Astrocyte of the cerebellum (primary cell): Measurements from ENCODE around the gene IL23R.

Experiments used
- DNase-seq: peaks from one replicate; pipeline ENCODE4 v3.0.0-alpha.2; 2011; ENCODE audit warnings: low read depth
- H3K4me3 ChIP-seq: 2 replicates; pipeline ENCODE4 v1.5.1; 2011; ENCODE audit warnings: mild to moderate bottlenecking, low read depth, low read length, moderate library complexity
- in situ Hi-C: cut with HindIII; loops from 2 replicates; pipeline ENCODE4 v1.10.0; 2017; ENCODE audit warnings: low sequenced_read_pairs
- TF ChIP-seq, protein P1 (sequence below): IDR thresholded peaks from 2 replicates; pipeline ENCODE4 v1.5.1; 2012; ENCODE audit warnings: low read length, low read depth, moderate library complexity, mild to moderate bottlenecking; ENCODE audit errors: missing control alignments

Gene IL23R

DNA sequence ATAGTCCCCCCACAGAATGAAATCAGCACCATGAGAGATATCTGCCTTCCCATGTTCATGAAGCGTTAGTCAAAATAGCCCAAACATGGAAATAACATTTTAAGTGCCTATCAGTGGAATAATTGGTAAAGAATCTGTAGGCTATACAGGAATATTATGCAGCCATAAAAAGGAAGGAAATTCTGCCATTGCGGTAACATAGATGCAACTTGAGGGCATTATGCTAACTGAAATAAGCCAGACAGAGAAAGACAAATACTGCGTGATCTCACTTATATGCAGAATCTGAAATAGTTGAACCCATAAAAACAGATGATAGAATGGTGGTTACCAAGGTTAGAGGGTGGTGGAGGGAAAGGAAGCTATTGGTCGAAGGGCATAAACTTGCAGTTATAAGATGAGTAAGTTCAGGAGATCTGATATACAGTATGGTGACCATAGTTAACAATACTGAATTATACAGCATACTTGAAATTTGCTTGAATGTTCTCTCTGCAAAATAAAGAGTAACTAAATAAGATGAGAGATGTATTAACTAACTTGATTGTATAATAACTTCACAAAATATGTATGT is 699 bp upstream of the IL23R start:
- in situ Hi-C loops: no loop called here
- DNase-seq: no peak
- TF ChIP-seq, protein P1, sequence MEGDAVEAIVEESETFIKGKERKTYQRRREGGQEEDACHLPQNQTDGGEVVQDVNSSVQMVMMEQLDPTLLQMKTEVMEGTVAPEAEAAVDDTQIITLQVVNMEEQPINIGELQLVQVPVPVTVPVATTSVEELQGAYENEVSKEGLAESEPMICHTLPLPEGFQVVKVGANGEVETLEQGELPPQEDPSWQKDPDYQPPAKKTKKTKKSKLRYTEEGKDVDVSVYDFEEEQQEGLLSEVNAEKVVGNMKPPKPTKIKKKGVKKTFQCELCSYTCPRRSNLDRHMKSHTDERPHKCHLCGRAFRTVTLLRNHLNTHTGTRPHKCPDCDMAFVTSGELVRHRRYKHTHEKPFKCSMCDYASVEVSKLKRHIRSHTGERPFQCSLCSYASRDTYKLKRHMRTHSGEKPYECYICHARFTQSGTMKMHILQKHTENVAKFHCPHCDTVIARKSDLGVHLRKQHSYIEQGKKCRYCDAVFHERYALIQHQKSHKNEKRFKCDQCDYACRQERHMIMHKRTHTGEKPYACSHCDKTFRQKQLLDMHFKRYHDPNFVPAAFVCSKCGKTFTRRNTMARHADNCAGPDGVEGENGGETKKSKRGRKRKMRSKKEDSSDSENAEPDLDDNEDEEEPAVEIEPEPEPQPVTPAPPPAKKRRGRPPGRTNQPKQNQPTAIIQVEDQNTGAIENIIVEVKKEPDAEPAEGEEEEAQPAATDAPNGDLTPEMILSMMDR: no peak
- no peak overlapping the region for H3K4me3 ChIP-seq

DNA sequence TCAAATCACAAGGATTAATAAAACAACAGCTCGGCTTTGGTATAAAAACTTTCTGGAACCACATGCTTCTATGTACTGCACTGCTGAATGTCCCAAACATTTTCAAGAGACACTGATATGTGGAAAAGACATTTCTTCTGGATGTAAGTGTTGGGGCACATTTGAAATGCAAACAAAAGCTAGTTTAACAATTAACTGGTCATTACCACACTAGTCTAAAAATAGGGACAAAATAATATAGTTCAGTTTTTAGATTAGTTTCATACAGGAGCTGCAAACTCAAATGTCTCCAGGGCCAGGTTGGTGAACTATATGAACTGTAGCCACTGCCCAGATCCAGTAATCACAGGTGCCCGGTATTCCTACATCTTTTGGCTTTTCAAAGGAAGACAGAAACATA is 3.2 kb downstream of the IL23R start:
- in situ Hi-C loops: no loop called here
- TF ChIP-seq, protein P1: no peak
- no peak overlapping the region for H3K4me3 ChIP-seq
- DNase-seq: no peak

DNA sequence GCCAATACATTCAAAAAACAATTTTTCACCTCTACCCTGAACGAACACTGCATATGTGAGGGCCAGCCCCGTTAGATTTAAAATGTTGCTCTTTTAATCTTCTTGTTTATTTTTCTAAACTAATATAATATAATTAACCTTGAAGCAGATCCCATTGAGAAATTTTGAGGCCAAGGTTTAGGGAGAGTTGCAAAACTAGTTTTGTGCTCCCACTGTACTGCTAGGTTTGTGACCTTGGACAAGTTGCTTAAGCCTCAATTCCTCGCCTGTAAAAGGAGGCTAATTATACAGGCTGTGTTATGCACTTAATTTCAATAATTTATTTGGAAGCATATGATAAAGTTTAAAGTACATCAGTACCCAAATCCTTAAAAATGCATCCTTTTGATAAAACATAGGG is 3.7 kb downstream of the IL23R start:
- H3K4me3 ChIP-seq: no peak overlapping the region
- TF ChIP-seq, protein P1: no peak
- no peak for DNase-seq
- in situ Hi-C loops: no loop called here

DNA sequence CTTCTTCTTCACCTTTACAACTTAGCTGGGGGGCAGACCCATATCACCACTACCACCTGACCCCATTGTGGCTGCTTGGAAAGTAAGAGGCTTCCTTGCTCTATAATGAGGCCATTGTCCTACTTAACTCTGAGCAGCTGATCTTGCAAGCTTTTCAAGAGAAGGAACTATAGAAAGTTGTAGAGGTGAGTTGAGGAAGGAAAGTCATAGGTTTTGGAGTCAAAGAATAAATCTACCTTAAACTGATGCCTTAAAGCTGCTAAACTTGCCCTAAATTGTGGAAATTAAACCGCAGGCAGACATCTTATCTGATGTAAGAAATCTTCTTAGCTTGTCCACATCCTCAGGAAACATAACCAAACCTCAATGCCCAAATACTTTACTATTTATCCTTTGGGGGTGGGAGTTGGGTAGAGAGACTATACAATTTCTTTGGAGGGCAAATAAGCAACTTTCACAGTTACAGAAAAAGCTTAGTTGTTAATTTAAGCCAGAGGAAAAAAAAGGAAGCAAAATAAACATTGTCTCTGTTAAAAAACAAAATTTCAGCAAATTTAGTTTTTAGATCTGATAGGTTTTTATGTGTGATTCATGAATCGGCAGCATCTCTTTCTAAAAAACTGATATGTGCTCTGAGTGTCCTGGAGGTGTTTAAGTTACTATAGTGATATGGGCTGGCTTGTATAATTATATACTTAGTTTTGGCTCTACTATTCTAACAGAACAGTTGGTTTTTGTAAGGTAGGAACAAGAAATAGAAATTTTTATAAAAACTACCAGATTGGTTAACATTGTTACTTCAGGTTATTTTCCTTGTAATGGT is 4.7 kb downstream of the IL23R start:
- TF ChIP-seq, protein P1: no peak
- in situ Hi-C loops: no loop called here
- DNase-seq: no peak
- H3K4me3 ChIP-seq: no peak overlapping the region

DNA sequence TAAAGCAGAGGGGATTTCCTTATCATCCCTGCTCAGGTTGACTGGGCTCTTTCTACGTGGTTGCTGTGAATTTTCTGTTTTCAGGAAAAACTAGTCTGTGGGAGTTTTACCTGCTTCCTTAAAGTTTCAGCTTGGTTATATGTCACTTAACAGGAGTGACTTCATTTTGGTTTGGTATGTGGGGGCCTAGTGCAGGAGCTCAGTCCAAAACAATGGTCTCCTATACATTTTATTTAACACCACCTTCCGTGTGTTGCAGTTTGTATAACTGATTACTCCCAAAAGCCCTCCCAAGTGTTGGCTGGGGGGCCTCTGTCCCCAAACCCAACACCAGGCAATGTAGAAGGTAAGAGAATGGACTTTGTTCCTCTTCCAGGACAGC is 5.3 kb downstream of the IL23R start:
- TF ChIP-seq, protein P1: no peak
- no peak for DNase-seq
- H3K4me3 ChIP-seq: no peak overlapping the region
- in situ Hi-C loops: no loop called here

DNA sequence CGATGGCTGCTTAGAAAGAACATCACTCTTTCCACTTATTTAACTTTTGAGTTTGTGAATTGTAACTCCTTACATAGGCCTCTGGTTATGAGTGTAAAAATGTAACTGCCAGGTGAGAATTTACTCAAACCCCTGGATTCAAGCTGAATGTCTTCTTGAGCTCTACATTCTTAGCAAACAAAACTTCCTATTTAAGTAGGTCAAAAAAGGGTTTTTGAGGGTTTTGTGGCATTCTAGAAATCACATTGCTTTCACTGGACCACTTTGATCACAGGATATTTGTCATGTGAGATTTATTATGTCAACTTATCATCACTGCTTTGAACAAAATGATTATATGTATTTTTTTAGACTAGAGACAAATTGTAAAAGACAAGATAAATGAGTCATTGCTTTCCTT is 5.7 kb downstream of the IL23R start:
- TF ChIP-seq, protein P1: no peak
- no peak for DNase-seq
- in situ Hi-C loops: no loop called here
- no peak overlapping the region for H3K4me3 ChIP-seq
